Activated CD4-positive, alpha-beta T cell treated with anti-CD3 and anti-CD28 coated beads for 48 hours (primary cell): Measurements from ENCODE around the gene PEX12.
"Not testable (repeated sequence)": the region's sequence is repeated elsewhere in the genome, so short reads cannot be mapped to it uniquely, and the experiment has no call there.

Experiments
- DNase-seq: peaks from one replicate; pipeline ENCODE4 v3.0.0-alpha.2; 2020

PEX12 gene

DNA sequence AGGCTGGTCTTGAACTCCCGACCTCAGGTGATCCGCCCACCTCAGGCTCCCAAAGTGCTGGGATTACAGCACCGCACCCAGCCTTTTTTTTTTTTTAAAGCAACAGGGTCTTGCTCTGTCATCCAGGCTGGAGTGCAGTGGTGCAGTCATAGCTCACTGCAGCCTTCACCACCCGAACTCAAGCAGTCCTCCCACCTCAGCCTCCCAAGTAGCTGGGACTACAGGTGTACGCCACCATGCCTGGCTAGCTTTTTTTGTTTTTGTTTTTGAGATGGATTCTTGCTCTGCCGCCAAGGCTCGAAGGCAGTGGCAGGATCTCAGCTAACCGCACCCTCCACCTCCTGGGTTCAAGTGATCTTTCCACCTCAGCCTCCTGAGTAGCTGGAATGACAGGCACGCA lies 43.0 kb downstream of the PEX12 start:
- DNase-seq, result peak; percentile 31

DNA sequence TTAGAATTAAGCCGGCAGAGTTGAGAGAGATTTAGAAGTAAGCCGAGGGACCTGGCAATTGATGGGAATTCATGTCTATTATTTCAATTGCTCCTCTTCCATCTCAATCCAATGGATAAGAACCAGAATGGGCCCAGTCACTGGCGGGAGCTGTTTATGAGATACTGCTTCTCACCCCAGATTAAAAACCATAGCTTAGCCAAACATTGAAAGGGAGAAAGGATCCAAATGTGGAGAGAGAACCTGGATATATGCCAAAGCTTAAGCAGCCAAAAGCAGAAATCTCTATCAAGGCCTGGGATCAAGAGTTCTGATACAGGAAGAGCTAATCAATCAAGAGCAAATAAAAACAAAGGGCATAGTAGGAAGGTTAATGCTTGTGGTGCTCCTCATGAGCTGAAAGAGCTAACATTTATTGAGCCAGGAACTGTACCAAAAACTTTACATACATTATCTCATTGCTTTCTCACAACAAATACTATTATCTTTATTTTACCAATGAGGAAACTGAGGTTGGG lies 43.7 kb downstream of the PEX12 start:
- DNase-seq, result no peak

GRCh38 chr17:35531160-35531559 lies 47.2 kb downstream of the PEX12 start:
- DNase-seq, result no peak

DNA sequence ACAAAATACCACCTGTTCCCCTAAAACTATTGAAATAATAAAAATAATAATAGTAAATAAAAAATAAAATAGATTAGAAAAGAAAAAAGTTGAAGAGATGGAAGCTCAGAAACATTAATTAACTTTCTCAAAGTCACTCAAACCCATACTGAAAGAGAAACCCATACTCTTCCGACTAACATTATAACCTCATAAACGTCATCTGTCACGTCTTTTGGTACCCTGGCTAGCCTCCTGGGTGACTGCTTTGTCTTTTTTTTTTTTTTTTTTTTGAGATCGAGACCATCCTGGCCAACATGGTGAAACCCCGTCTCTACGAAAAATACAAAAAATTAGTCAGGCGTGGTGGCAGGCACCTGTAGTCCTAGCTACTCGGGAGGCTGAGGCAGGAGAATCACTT lies 48.5 kb downstream of the PEX12 start:
- no peak for DNase-seq

DNA sequence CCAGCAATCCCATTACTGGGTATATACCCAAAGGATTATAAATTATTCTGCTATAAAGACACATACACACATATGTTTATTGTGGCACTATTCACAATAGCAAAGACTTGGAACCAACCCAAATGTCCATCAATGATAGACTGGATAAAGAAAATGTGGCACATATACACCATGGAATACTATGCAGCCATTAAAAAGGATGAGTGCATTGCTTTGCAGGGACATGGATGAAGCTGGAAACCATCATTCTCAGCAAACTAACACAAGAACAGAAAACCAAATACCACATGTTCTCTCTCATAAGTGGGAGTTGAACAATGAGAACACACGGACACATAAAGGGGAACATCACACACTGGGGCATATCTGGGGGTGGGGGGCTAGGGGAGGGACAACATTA lies 49.0 kb downstream of the PEX12 start:
- not testable (repeated sequence) for DNase-seq
